Skeletal muscle tissue (tissue), 4 donors: ENCODE data around the gene ABHD17A. TPM values are rescaled to one million over a fixed set of nuclear protein-coding genes. Genes with fewer than 3 reads are reported as not detected.
A peak's percentile ranks its signal among the peaks of the same experiment; 100 is the strongest.

Experiments
- H3K27ac ChIP-seq: one replicate; pipeline ENCODE4 v1.7.0; 2013; ENCODE audit warnings: mild to moderate bottlenecking, low read depth, low read length, inconsistent platforms
- H3K27me3 ChIP-seq, 3 donors: one replicate each; pipeline ENCODE4 v1.7.0; 2013; ENCODE audit warnings: low read length in 3 of 3; ENCODE audit not compliant: control insufficient read depth in 3 of 3, insufficient read depth in 3 of 3
- H3K36me3 ChIP-seq, 3 donors: one replicate each; pipeline ENCODE4 v1.7.0; 2013; ENCODE audit warnings: low read length in 3 of 3; ENCODE audit not compliant: control insufficient read depth in 3 of 3, insufficient read depth in 3 of 3
- H3K4me1 ChIP-seq, 3 donors: one replicate each; pipeline ENCODE4 v1.7.0; 2013; ENCODE audit warnings: low read length in 3 of 3, mild to moderate bottlenecking in 3 of 3; ENCODE audit not compliant: control insufficient read depth in 3 of 3, insufficient read depth in 3 of 3
- H3K4me3 ChIP-seq, 3 donors: one replicate each; pipeline ENCODE4 v1.7.0; 2013; ENCODE audit warnings: low read length in 3 of 3
- H3K9ac ChIP-seq, 3 donors: one replicate each; pipeline ENCODE4 v1.7.0; 2013; ENCODE audit warnings: low read length in 3 of 3, mild to moderate bottlenecking in 3 of 3, moderate library complexity in 2 of 3, low read depth in 1 of 3
- H3K9me3 ChIP-seq, 3 donors: one replicate each; pipeline ENCODE4 v1.7.0; 2013; ENCODE audit warnings: low read length in 3 of 3; ENCODE audit not compliant: control insufficient read depth in 3 of 3
- total RNA-seq: library from RNA; depleted of rRNA; stranded (reverse); fragments of >200 nt; gene quantifications from one replicate; pipeline ENCODE4 v1.2.3, GENCODE V29; 2014
- donor health status: Osteomylitis.

The ABHD17A gene
- total RNA-seq, 1 donor from 2014 or later, result 52.7 TPM

- H3K9me3 ChIP-seq, result no peaks in the 10 kb centered on the region
- peaks cover 21 to 56% (median 44%) of the 10 kb centered on the region in 3 donors for H3K4me1 ChIP-seq
- H3K9ac ChIP-seq, result peak overlapping the region; percentile 45 to 74 (median 72)
- H3K27me3 ChIP-seq, result peaks cover 0 to 19% (median 16%) of the 10 kb centered on the region in 3 donors
- H3K4me3 ChIP-seq, result peak overlapping the region; percentile 52 to 67 (median 60)
- H3K36me3 ChIP-seq, result no peaks in the 10 kb centered on the region
- H3K27ac ChIP-seq, result peak overlapping the region; percentile 76
These were observed 29.0 kb downstream of the ABHD17A start for GRCh38 chr19:1856345-1856697.

GRCh38 chr19:1855828-1856255 is 29.5 kb downstream of the ABHD17A start:
- H3K9ac ChIP-seq, result peak overlapping the region; percentile 45 to 74 (median 72)
- H3K4me3 ChIP-seq, result peak overlapping the region; percentile 52 to 67 (median 60)
- no peaks in the 10 kb centered on the region for H3K36me3 ChIP-seq
- peaks cover 17 to 51% (median 41%) of the 10 kb centered on the region in 3 donors for H3K4me1 ChIP-seq
- H3K27ac ChIP-seq, result peak overlapping the region; percentile 76
- peaks cover 0 to 19% (median 16%) of the 10 kb centered on the region in 3 donors for H3K27me3 ChIP-seq
- H3K9me3 ChIP-seq, result no peaks in the 10 kb centered on the region

- H3K9ac ChIP-seq, result peak overlapping the region; percentile 45 to 74 (median 72)
- H3K4me3 ChIP-seq, result peak overlapping the region; percentile 52 to 67 (median 60)
- peak overlapping the region; percentile 76 for H3K27ac ChIP-seq
- H3K9me3 ChIP-seq, result no peaks in the 10 kb centered on the region
- no peaks in the 10 kb centered on the region for H3K36me3 ChIP-seq
- H3K4me1 ChIP-seq, result peaks cover 17 to 45% (median 38%) of the 10 kb centered on the region in 3 donors
- H3K27me3 ChIP-seq, result peaks cover 0 to 16% (median 15%) of the 10 kb centered on the region in 3 donors
These were observed 30.1 kb downstream of the ABHD17A start for GRCh38 chr19:1855040-1855827.

- peaks cover 17 to 43% (median 33%) of the 10 kb centered on the region in 3 donors for H3K4me1 ChIP-seq
- no peaks in the 10 kb centered on the region for H3K9me3 ChIP-seq
- no peaks in the 10 kb centered on the region for H3K36me3 ChIP-seq
- H3K27ac ChIP-seq, result peak overlapping the region; percentile 44
- peaks cover 0 to 16% (median 15%) of the 10 kb centered on the region in 3 donors for H3K27me3 ChIP-seq
- H3K4me3 ChIP-seq, result no peak overlapping the region
- H3K9ac ChIP-seq, result peak overlapping the region in 1 of 3 donors; percentile 72
These were observed 30.7 kb downstream of the ABHD17A start for GRCh38 chr19:1854542-1855039.

GRCh38 chr19:1854039-1854541 is 31.2 kb downstream of the ABHD17A start:
- Histone ChIP-seq H3K4me1 (peaks cover 17 to 41% (median 33%) of the 10 kb centered on the region in 3 donors), H3K9ac (no peak overlapping the region), H3K4me3 (no peak overlapping the region), H3K9me3 (no peaks in the 10 kb centered on the region), H3K27me3 (peaks cover 0 to 16% (median 12%) of the 10 kb centered on the region in 3 donors), H3K27ac (no peak overlapping the region), H3K36me3 (no peaks in the 10 kb centered on the region)

GRCh38 chr19:1853295-1854038 is 31.8 kb downstream of the ABHD17A start:
- Histone ChIP-seq H3K36me3 (no peaks in the 10 kb centered on the region), H3K4me1 (peaks cover 20 to 38% (median 33%) of the 10 kb centered on the region in 3 donors), H3K9me3 (no peaks in the 10 kb centered on the region), H3K9ac (peak overlapping the region in 1 of 3 donors; percentile 3), H3K27me3 (peaks cover 0 to 15% (median 10%) of the 10 kb centered on the region in 3 donors), H3K27ac (no peak overlapping the region), H3K4me3 (no peak overlapping the region)

DNA sequence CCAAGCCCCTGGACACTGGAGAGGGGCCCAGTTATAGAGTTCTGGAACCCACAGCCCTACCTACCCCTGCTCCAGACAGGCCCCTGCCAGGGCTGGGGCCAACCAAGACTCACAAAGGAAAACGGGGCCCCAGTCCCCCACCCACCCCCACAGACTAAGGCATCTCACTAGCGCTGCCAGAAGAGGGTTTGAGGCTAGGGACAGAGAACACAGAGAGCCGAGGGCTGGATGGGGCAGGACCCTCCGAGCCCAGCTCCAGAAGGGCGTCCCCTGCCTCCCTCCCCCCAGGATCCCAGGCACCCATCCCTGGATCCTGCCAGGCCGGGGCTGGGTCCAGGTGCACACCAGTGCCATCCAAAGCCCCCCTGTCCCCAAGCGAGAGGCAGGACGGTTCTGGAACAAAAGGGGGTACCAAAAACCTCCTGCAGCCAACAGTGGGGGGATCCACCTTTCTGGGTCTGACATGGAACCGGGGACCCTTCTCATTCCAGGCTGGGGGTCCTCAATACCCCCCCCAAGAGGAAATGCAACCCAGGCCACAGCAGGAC is 32.6 kb downstream of the ABHD17A start:
- H3K36me3 ChIP-seq, result no peaks in the 10 kb centered on the region
- no peak overlapping the region for H3K27ac ChIP-seq
- peaks cover 0 to 13% (median 6%) of the 10 kb centered on the region in 3 donors for H3K27me3 ChIP-seq
- H3K4me1 ChIP-seq, result peaks cover 21 to 31% (median 27%) of the 10 kb centered on the region in 3 donors
- H3K4me3 ChIP-seq, result no peak overlapping the region
- H3K9me3 ChIP-seq, result no peaks in the 10 kb centered on the region
- peak overlapping the region in 1 of 3 donors; percentile 3 for H3K9ac ChIP-seq

DNA sequence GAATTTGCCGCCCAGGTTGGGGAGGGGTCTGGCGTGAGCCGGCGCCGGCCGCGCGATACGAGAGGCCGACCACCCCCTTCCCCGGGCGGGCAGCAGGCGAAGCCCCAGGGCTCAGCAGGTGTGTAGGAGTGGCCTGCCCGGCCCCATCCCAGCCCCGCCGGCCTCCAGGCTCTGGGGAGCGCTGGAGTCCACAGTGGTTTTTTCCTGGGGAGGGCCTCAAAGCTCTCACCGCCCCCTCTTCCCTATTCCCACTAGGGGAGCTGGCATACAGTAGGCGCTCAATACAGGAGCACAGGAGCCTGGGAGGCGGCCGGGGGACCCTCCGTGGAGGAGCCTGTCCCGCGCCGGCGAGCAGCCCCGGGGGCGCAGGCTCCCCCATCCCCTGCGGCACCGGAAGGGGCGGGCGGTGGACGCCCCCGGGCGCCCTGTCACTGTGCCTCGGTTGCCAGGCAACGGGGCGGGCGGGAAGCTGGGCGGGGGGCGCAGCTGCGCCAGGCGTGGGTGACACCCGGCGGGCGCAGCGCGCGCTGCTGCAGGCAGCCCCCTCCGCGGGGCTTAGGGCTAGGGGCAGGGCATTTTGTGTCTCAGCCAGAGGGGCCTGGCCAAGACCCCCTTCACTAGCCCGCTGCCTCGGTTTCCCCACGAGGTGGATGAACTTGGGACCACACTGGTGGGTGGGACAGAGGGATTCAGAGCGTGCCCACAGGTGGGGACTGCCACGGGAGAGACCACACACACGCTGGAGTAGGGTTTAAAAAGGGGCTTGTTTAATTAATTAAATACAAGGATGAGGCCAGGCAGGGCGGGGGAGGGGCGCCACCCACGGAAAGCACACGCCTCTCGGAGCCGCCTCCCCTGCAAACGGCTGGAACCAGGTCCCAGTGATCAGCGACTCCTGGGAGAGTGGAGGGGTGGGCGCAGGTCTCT is 33.4 kb downstream of the ABHD17A start:
- Histone ChIP-seq H3K27me3 (peaks cover 0 to 13% (median 6%) of the 10 kb centered on the region in 3 donors), H3K9ac (no peak overlapping the region), H3K4me1 (peaks cover 28 to 33% (median 30%) of the 10 kb centered on the region in 3 donors), H3K36me3 (no peaks in the 10 kb centered on the region), H3K9me3 (no peaks in the 10 kb centered on the region), H3K4me3 (no peak overlapping the region), H3K27ac (no peak overlapping the region)
